Fibroblast of mammary gland (primary cell): ENCODE measurements around the gene CNNM4.
"Not testable (repeated sequence)": the region's sequence is repeated elsewhere in the genome, so short reads cannot be mapped to it uniquely, and the experiment has no call there.

Experiments
- DNase-seq: peaks from one replicate; pipeline ENCODE4 v3.0.0-alpha.2; 2010; ENCODE audit warnings: low read depth
- H3K4me3 ChIP-seq: 2 replicates; pipeline ENCODE4 v1.5.1; 2011; ENCODE audit warnings: low read depth, mild to moderate bottlenecking, low read length, moderate library complexity; ENCODE audit not compliant: control insufficient read depth
- CTCF ChIP-seq: conservative IDR thresholded peaks from 2 replicates; pipeline ENCODE4 v1.5.1; 2011; ENCODE audit warnings: low read depth, low read length, inconsistent platforms; ENCODE audit not compliant: control insufficient read depth, insufficient read depth

The CNNM4 gene

DNA sequence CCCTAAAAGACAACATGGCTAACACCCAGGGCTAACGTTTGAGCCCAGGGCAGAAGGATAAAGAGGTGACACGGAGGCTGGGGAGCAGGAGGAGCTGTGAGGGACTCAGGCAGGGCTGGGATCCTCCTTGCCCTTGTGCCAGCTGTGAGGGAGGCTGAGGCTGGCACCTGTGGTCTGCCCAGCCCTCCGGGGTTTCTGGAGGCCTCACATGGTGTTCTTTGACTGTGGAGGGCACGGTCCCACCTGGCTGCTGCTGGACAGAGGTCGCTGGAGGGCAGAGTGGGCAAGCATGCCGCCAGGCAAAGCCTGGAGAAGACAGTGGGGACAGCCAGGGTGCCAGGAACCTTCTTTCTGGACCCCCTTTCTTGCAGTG is 28.5 kb downstream of the CNNM4 start:
- TF ChIP-seq CTCF, result no peak
- no peak overlapping the region for H3K4me3 ChIP-seq
- no peak for DNase-seq

GRCh38 chr2:96792772-96793749 is 32.4 kb downstream of the CNNM4 start:
- TF ChIP-seq CTCF, result no peak
- DNase-seq, result no peak
- no peak overlapping the region for H3K4me3 ChIP-seq

DNA sequence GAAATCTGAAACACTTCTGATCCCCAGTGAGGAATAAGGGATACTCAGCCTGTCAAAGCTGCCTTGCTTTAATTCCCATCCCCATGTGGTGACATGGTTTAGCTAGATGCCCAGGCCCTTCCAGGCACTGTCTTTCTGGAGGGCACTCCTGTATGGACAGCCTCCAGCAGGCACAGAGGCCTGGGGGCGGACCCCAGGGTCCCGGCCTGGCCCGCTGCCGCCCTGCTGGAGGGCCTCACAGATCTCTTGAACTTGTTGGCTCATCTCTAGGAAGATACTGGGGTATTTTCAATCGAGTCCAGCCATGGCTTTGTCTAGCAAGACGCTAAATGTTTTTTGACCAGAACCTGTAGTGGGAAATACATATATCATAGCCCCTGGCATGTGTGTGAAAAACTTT is 34.4 kb downstream of the CNNM4 start:
- DNase-seq, result no peak
- no peak for TF ChIP-seq CTCF
- H3K4me3 ChIP-seq, result no peak overlapping the region

- not testable (repeated sequence) for DNase-seq, H3K4me3 ChIP-seq
Measured at GRCh38 chr2:96796497-96796896, 35.8 kb downstream of the CNNM4 start.

DNA sequence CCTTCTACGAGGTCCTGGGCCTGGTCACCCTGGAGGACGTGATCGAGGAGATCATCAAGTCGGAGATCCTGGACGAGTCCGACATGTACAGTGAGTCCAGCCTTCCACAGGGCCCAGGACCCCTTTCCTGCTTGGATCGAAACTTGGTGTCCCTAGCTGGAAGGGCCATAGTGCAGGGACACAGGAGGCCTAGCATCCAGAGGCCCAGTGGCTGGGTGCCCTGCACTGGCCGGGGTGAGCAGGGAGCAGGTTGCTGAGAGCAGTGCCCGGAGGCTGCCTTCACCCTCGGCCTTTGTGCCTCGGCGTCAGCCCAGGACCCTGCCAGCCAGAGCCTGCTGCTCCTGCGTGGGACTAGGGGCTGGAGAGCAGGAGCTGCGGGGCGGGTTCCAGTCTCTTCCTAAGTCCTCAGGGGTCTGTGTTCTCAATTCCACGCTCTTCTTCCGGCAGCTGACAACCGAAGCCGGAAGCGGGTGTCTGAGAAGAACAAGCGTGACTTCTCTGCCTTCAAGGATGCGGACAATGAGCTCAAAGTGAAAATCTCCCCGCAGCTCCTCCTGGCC is 36.4 kb downstream of the CNNM4 start:
- no peak overlapping the region for H3K4me3 ChIP-seq
- no peak for TF ChIP-seq CTCF
- DNase-seq, result no peak

- no peak for TF ChIP-seq CTCF
- DNase-seq, result no peak
- no peak overlapping the region for H3K4me3 ChIP-seq
Measured at GRCh38 chr2:96798733-96799622, 38.3 kb downstream of the CNNM4 start.

DNA sequence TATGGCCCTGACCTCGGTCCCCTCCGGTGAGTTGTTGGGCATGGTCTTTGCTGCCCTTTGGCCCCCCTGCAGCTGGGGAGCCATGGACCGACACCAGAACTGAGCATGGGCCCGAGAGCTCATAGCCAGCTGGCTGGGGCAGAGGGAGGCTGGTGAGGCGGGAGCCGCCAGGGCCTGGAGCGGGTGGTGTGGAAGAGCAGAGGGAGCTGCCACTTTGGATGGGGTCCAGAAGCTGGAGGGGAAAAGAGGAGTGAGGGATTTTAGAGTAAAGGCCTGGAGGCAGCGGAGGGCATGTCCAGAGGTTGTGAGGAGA is 38.9 kb downstream of the CNNM4 start:
- no peak for DNase-seq
- TF ChIP-seq CTCF, result no peak
- H3K4me3 ChIP-seq, result no peak overlapping the region
